Skeletal muscle satellite cell (primary cell): ENCODE data around the gene UBXN10.

Source experiments
- H3K27me3 ChIP-seq: 2 replicates; pipeline ENCODE4 v1.7.0; 2013; ENCODE audit warnings: low read length; ENCODE audit not compliant: control insufficient read depth, insufficient read depth
- H3K36me3 ChIP-seq: 2 replicates; pipeline ENCODE4 v1.7.0; 2013; ENCODE audit warnings: mild to moderate bottlenecking, control low read depth, low read length; ENCODE audit not compliant: insufficient read depth
- H3K4me1 ChIP-seq: 2 replicates; pipeline ENCODE4 v1.7.0; 2013; ENCODE audit warnings: low read length; ENCODE audit not compliant: control insufficient read depth, insufficient read depth
- H3K4me2 ChIP-seq: 2 replicates; pipeline ENCODE4 v1.7.0; 2013; ENCODE audit warnings: mild to moderate bottlenecking, low read length
- H3K4me3 ChIP-seq: 2 replicates; pipeline ENCODE4 v1.7.0; 2013; ENCODE audit warnings: low read length
- H3K9ac ChIP-seq: 2 replicates; pipeline ENCODE4 v1.7.0; 2013; ENCODE audit warnings: mild to moderate bottlenecking, low read depth, low read length, moderate library complexity
- H3K9me3 ChIP-seq: replicated peaks from 2 replicates; pipeline ENCODE4 v1.7.0; 2013; ENCODE audit warnings: mild to moderate bottlenecking, control low read depth, low read length

Gene UBXN10

GRCh38 chr1:20154301-20154831 lies 31.5 kb upstream of the UBXN10 start:
- Histone ChIP-seq H3K4me3 (peak overlapping the region; percentile 60), H3K9ac (no peak overlapping the region), H3K9me3 (peaks cover under 1% of the 10 kb centered on the region), H3K4me2 (peak overlapping the region; percentile 74), H3K4me1 (peaks cover 20% of the 10 kb centered on the region), H3K36me3 (no peaks in the 10 kb centered on the region), H3K27me3 (no peaks in the 10 kb centered on the region)

GRCh38 chr1:20158358-20159070 lies 27.4 kb upstream of the UBXN10 start:
- H3K4me3 ChIP-seq, result no peak overlapping the region
- H3K9me3 ChIP-seq, result peaks cover 15% of the 10 kb centered on the region
- H3K4me1 ChIP-seq, result peaks cover 4% of the 10 kb centered on the region
- H3K9ac ChIP-seq, result no peak overlapping the region
- peaks cover 11% of the 10 kb centered on the region for H3K27me3 ChIP-seq
- H3K4me2 ChIP-seq, result no peak overlapping the region
- H3K36me3 ChIP-seq, result no peaks in the 10 kb centered on the region

GRCh38 chr1:20160034-20160433 lies 25.9 kb upstream of the UBXN10 start:
- Histone ChIP-seq H3K4me2 (no peak overlapping the region), H3K27me3 (peaks cover 17% of the 10 kb centered on the region), H3K4me3 (no peak overlapping the region), H3K36me3 (no peaks in the 10 kb centered on the region), H3K9me3 (peaks cover 15% of the 10 kb centered on the region), H3K4me1 (no peaks in the 10 kb centered on the region), H3K9ac (no peak overlapping the region)

- Histone ChIP-seq H3K36me3 (no peaks in the 10 kb centered on the region), H3K4me3 (no peak overlapping the region), H3K4me1 (no peaks in the 10 kb centered on the region), H3K9ac (no peak overlapping the region), H3K9me3 (peaks cover 10% of the 10 kb centered on the region), H3K27me3 (peaks cover 46% of the 10 kb centered on the region), H3K4me2 (no peak overlapping the region)
Measured at GRCh38 chr1:20164694-20165202, 21.1 kb upstream of the UBXN10 start.

- peaks cover 2% of the 10 kb centered on the region for H3K9me3 ChIP-seq
- peaks cover 46% of the 10 kb centered on the region for H3K27me3 ChIP-seq
Measured at GRCh38 chr1:20165522-20165951, 20.4 kb upstream of the UBXN10 start.

GRCh38 chr1:20166051-20166450 lies 19.8 kb upstream of the UBXN10 start:
- H3K9me3 ChIP-seq, result no peaks in the 10 kb centered on the region
- no peak overlapping the region for H3K4me3 ChIP-seq
- H3K4me2 ChIP-seq, result no peak overlapping the region
- peaks cover 46% of the 10 kb centered on the region for H3K27me3 ChIP-seq
- H3K4me1 ChIP-seq, result no peaks in the 10 kb centered on the region
- no peak overlapping the region for H3K9ac ChIP-seq
- H3K36me3 ChIP-seq, result no peaks in the 10 kb centered on the region

More at GRCh38 chr1:20165522-20165951, 20.4 kb upstream of the UBXN10 start:
- no peak overlapping the region for H3K9ac ChIP-seq
- no peak overlapping the region for H3K4me2 ChIP-seq
- no peak overlapping the region for H3K4me3 ChIP-seq
- H3K36me3 ChIP-seq, result no peaks in the 10 kb centered on the region
- no peaks in the 10 kb centered on the region for H3K4me1 ChIP-seq

GRCh38 chr1:20167126-20167525 lies 18.8 kb upstream of the UBXN10 start:
- Histone ChIP-seq H3K27me3 (peaks cover 46% of the 10 kb centered on the region), H3K4me3 (no peak overlapping the region), H3K4me2 (no peak overlapping the region), H3K4me1 (no peaks in the 10 kb centered on the region), H3K9ac (no peak overlapping the region), H3K9me3 (no peaks in the 10 kb centered on the region), H3K36me3 (no peaks in the 10 kb centered on the region)

- Histone ChIP-seq H3K9me3 (no peaks in the 10 kb centered on the region), H3K27me3 (peaks cover 39% of the 10 kb centered on the region), H3K4me1 (no peaks in the 10 kb centered on the region), H3K4me3 (no peak overlapping the region), H3K9ac (no peak overlapping the region), H3K4me2 (no peak overlapping the region), H3K36me3 (no peaks in the 10 kb centered on the region)
Measured at GRCh38 chr1:20168564-20169491, 17.1 kb upstream of the UBXN10 start.

- H3K9me3 ChIP-seq, result no peaks in the 10 kb centered on the region
- H3K4me2 ChIP-seq, result no peak overlapping the region
- H3K9ac ChIP-seq, result no peak overlapping the region
- H3K27me3 ChIP-seq, result peaks cover 36% of the 10 kb centered on the region
- H3K36me3 ChIP-seq, result no peaks in the 10 kb centered on the region
- no peak overlapping the region for H3K4me3 ChIP-seq
- no peaks in the 10 kb centered on the region for H3K4me1 ChIP-seq
Measured at GRCh38 chr1:20169932-20170331, 16.0 kb upstream of the UBXN10 start.

GRCh38 chr1:20172033-20172590 lies 13.8 kb upstream of the UBXN10 start:
- no peak overlapping the region for H3K4me3 ChIP-seq
- H3K9me3 ChIP-seq, result no peaks in the 10 kb centered on the region
- no peak overlapping the region for H3K4me2 ChIP-seq
- no peak overlapping the region for H3K9ac ChIP-seq
- H3K4me1 ChIP-seq, result no peaks in the 10 kb centered on the region
- H3K27me3 ChIP-seq, result peaks cover 36% of the 10 kb centered on the region
- H3K36me3 ChIP-seq, result no peaks in the 10 kb centered on the region
